Fibroblast of lung (primary cell): ENCODE data around the gene TIPRL.

Source experiments
- CTCF ChIP-seq, 2 donors: IDR thresholded peaks in 1 of 2; conservative IDR thresholded peaks in 1 of 2; 1 replicate in 1 of 2; 2 replicates in 1 of 2; pipeline ENCODE4 v1.5.1; 2011 to 2012; ENCODE audit warnings: low read length in 2 of 2, control low read depth in 1 of 2, inconsistent platforms in 1 of 2, low read depth in 1 of 2, mild to moderate bottlenecking in 1 of 2
- EZH2 ChIP-seq: IDR thresholded peaks from 2 replicates; pipeline ENCODE4 v1.5.1; 2012; ENCODE audit warnings: low read length, control low read depth, mild to moderate bottlenecking; ENCODE audit errors: missing control alignments

DNA sequence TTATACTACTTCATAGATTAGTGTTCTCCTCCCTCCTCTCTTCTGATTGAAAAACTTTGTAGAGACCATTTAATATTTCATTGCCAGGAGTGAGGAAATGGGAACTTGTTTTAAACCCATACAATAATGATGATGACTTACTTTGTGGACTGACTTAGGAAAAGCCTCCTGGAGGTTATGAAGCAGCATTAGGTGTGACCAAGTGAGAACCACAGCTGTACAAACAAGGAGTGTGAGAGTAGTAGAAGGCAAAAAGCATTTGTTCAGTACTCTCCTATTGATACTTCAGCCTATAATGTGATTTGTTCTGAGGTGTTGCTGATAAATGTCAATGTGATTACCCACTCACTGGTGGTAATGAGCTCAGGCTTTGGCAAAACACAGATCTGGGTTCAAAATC lies 8.4 kb downstream of the TIPRL start:
- TF ChIP-seq CTCF (conservative IDR thresholded peaks at IDR 0.05 in 1 of 2, IDR thresholded peaks at IDR 0.05 in 1 of 2; ENCODE audit: low read depth in 1 of 2, low read length in 2 of 2) (no peak), EZH2 (no peak)
